Skeletal muscle tissue (tissue), 4 donors: ENCODE results near the gene MINDY4. TPM values are rescaled to one million over a fixed set of nuclear protein-coding genes. Genes with fewer than 3 reads are reported as not detected.

Source experiments
- H3K27ac ChIP-seq: one replicate; pipeline ENCODE4 v1.7.0; 2013; ENCODE audit warnings: mild to moderate bottlenecking, low read depth, low read length, inconsistent platforms
- H3K27me3 ChIP-seq, 3 donors: one replicate each; pipeline ENCODE4 v1.7.0; 2013; ENCODE audit warnings: low read length in 3 of 3; ENCODE audit not compliant: control insufficient read depth in 3 of 3, insufficient read depth in 3 of 3
- H3K36me3 ChIP-seq, 3 donors: one replicate each; pipeline ENCODE4 v1.7.0; 2013; ENCODE audit warnings: low read length in 3 of 3; ENCODE audit not compliant: control insufficient read depth in 3 of 3, insufficient read depth in 3 of 3
- H3K4me1 ChIP-seq, 3 donors: one replicate each; pipeline ENCODE4 v1.7.0; 2013; ENCODE audit warnings: low read length in 3 of 3, mild to moderate bottlenecking in 3 of 3; ENCODE audit not compliant: control insufficient read depth in 3 of 3, insufficient read depth in 3 of 3
- H3K4me3 ChIP-seq, 3 donors: one replicate each; pipeline ENCODE4 v1.7.0; 2013; ENCODE audit warnings: low read length in 3 of 3
- H3K9ac ChIP-seq, 3 donors: one replicate each; pipeline ENCODE4 v1.7.0; 2013; ENCODE audit warnings: low read length in 3 of 3, mild to moderate bottlenecking in 3 of 3, moderate library complexity in 2 of 3, low read depth in 1 of 3
- H3K9me3 ChIP-seq, 3 donors: one replicate each; pipeline ENCODE4 v1.7.0; 2013; ENCODE audit warnings: low read length in 3 of 3; ENCODE audit not compliant: control insufficient read depth in 3 of 3
- total RNA-seq: library from RNA; depleted of rRNA; stranded (reverse); fragments of >200 nt; gene quantifications from one replicate; pipeline ENCODE4 v1.2.3, GENCODE V29; 2014
- donor health status: Osteomylitis.

MINDY4 gene
- total RNA-seq, 1 donor from 2014 or later: 7.8 TPM

DNA sequence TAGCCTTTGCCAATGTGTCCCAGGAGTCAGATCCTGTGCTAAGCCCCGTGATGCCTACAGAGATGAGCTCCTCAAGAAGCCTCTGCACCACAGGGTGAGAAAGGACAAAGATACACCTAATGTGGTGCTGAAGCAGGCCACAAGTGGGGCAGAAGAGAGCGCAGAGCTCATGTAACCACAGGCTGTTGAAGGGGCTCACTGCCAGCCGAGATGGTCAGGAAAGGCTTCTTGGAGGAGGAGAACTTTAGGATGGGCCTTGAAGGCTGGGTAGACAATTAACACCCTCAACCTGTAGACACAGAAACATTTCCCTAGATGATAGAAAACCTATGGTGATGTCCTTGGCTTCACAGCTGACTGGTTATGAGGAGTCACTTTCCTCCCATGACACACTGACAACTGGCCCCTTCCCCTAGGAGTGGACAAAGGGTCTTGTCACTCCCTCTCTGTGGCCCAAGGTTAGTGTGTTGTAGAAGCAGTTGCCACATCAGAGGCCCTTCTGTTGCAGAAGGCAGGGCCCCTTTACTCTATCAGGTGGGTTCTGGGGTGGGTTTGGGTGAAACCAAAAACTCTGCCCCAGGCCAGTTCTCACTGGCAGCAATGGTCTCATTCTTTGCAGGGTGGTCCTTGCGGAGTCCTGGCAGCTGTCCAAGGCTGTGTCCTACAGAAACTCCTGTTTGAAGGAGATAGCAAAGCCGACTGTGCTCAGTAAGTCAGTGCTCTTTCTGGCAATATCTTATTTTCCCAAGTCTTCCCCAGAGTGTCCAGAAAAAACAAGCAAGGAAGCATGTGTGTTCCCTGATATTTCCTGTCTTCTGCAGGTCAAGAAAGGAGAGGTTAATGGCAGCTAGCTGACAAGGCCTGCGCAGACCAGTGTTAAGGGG lies 69.2 kb downstream of the MINDY4 start:
- Histone ChIP-seq H3K27me3 (no peaks in the 10 kb centered on the region), H3K27ac (no peak overlapping the region), H3K36me3 (peaks cover 0 to 11% (median 4%) of the 10 kb centered on the region in 3 donors), H3K4me1 (peaks cover 6 to 21% (median 7%) of the 10 kb centered on the region in 3 donors), H3K9me3 (no peaks in the 10 kb centered on the region), H3K9ac (no peak overlapping the region), H3K4me3 (no peak overlapping the region)

DNA sequence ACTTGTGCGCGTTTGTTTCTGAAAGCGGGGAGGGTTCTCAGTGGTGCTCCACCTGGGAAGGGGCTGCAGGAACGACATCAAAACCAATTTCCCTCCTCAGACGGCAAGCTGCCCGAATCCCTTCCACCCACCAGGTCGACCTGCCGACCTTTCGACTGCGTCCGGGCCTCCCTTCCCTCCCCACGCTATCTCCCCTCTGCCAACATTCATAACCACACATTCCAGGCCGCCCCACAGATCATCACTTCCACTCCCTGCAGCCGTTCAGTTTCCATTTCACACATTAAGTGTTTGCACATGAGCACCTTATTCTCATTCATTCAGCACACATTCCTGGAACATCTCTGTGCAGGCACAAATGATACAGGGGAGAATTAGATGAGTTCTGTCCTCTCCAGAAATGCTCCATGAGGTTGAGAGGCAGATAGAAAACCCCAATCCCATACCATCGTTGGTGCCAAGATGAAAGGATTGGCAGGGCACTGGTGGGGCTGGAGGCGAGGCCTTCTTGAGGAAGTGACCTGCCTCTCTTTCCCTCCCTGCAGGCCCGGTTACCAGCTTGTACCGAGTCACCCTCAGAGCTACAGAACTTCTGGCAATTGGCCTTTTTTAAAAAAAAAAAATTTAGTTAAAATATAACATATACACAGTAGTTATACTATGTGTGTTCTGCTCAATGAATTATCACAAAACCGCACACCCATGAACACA lies 70.0 kb downstream of the MINDY4 start:
- Histone ChIP-seq H3K9ac (no peak overlapping the region), H3K4me1 (peaks cover 10 to 26% (median 14%) of the 10 kb centered on the region in 3 donors), H3K27ac (no peak overlapping the region), H3K9me3 (no peaks in the 10 kb centered on the region), H3K27me3 (no peaks in the 10 kb centered on the region), H3K4me3 (no peak overlapping the region), H3K36me3 (peaks cover 0 to 11% (median 4%) of the 10 kb centered on the region in 3 donors)

DNA sequence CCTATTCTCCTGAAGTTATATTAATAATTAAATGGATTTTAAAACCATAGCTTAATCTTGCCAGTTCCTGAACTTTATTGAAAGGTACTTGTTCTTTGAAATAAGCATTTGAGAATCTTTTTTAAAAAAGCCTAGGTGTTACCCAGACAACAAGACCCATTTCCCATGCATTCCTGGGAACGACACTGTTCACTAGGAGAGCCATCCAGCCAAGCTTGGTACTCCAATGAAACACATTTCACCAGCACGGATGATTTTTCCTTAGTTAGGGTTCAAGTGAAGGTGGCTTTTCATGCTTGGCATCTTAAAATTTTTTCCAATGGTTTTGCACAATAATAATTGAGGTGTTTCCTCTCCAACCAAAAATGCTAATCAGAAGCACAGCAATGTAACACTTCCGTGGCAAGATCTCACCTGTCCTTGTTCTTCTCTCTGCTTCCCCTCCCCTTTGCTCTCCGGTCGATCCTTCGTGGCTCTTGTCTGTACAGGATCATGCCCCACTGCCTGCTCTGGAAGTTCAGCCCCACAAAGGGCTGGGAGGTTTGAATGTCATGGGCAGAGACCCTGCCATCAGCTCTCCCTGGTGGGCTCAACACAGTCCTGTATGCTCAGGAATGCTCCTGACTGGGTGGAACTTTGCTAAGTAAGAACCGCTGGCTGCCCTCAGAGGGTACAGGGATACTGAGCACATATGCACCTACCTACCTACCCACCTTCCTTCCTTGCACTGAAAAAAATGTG lies 70.8 kb downstream of the MINDY4 start:
- Histone ChIP-seq H3K4me3 (no peak overlapping the region), H3K9me3 (no peaks in the 10 kb centered on the region), H3K27me3 (no peaks in the 10 kb centered on the region), H3K4me1 (peaks cover 10 to 30% (median 17%) of the 10 kb centered on the region in 3 donors), H3K27ac (no peak overlapping the region), H3K36me3 (peaks cover 0 to 7% (median under 1%) of the 10 kb centered on the region in 3 donors), H3K9ac (no peak overlapping the region)

DNA sequence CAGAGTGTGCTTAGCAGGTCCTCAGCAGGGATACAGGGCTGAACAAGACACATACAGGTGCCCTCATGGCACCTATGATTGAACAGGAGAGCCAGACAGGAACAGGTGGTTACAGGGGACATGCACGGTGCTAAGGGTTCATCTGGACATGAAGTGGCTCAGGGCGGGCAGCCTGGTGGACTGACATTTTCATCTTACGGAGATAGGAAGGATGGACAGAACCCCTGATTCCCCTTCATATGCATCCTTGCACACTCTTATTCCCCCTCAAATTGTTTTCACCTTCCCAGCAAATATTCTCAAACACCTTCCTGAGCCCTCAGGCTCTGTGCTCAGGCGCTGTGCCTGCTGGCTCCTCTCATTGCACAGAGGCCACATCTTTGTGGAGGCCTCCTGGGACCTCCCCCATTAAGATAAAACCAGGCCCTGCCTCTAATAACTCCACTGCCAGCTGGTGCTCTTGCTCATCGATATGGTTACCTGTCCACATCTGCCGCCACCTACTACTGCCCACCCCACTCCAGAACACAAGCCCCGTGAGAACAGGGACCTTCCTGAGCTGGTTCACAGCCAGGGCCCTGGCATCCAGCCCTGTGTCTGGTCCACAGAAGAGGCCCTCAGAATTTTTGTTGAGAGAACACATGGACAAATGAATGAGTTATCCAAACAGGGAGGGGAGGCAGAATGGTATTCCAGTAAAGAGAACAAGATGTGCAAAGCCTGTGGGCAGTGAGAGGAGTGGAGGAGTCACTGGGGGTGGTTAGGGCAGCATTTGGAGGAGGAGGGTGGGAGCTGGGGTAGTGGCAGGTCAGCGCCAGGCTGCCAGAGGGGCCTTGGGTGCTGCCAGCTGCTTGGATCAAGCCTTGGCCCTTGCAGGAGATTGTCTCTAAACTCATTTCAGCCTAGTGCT lies 71.6 kb downstream of the MINDY4 start:
- Histone ChIP-seq H3K36me3 (peaks cover 0 to 5% (median 0%) of the 10 kb centered on the region in 3 donors), H3K27ac (no peak overlapping the region), H3K4me1 (peaks cover 10 to 30% (median 17%) of the 10 kb centered on the region in 3 donors), H3K9me3 (no peaks in the 10 kb centered on the region), H3K27me3 (no peaks in the 10 kb centered on the region), H3K4me3 (no peak overlapping the region), H3K9ac (no peak overlapping the region)

DNA sequence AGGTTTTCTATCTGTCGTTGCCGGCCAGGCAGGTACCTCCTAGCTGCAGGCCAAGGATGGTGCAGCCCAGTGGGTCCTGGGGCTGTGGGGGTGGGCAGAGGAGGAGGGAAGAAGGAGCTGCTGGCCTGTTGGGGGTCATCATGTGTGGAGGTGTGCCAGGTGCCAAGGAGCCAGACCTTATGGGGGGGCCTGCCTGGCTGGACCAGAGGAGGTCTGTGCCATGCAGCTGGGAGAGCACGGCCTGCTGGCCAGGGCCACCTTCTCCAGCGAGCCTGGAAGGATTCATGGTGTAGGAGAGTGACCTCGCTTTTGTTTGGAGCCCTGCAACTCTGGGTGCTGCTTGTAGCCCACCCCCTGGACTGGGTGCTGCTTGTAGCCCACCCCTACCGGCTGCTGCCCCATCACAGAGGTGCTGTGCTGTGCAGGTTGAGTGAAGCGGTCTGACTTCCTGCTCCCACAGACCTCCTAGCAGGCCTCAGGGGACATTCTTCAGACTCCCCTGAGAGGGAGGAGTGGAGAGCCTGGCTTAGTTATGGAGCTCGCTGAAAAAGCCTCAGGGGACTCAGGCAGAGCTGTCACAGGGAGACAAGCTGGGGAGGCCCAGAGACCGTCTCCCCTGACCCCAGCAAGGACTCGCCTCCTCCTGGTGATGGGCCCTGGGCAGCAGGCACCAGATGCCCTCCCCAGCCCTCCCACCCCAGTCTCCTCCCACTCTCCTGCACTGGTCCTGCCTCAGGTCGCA lies 72.7 kb downstream of the MINDY4 start:
- Histone ChIP-seq H3K4me3 (no peak overlapping the region), H3K36me3 (peaks cover 0 to 5% (median 0%) of the 10 kb centered on the region in 3 donors), H3K27ac (no peak overlapping the region), H3K9ac (no peak overlapping the region), H3K27me3 (no peaks in the 10 kb centered on the region), H3K4me1 (peaks cover 10 to 36% (median 17%) of the 10 kb centered on the region in 3 donors), H3K9me3 (no peaks in the 10 kb centered on the region)

DNA sequence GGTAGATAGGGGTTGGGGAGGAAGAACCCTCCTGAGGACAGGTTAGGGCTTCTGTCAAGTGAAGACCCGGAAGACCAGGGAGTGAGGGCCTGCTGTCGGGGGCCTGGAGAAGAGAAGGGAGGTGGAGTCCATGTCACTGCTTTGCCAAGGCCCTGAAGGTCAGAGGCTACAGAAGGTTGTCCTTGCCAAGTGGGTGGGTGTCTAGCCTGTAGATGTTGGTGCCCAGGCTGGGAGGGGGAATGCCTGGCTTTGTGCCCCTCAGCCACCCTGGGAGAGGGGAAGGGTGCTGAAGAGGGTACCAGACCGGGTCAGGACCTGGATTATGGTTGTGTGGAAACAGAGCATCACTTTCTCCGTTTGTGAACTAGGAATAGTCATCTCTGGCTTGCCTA lies 73.3 kb downstream of the MINDY4 start:
- Histone ChIP-seq H3K9me3 (no peaks in the 10 kb centered on the region), H3K27me3 (no peaks in the 10 kb centered on the region), H3K4me3 (no peak overlapping the region), H3K9ac (no peak overlapping the region), H3K36me3 (peaks cover 0 to 4% (median 0%) of the 10 kb centered on the region in 3 donors), H3K4me1 (peaks cover 11 to 37% (median 17%) of the 10 kb centered on the region in 3 donors), H3K27ac (no peak overlapping the region)

DNA sequence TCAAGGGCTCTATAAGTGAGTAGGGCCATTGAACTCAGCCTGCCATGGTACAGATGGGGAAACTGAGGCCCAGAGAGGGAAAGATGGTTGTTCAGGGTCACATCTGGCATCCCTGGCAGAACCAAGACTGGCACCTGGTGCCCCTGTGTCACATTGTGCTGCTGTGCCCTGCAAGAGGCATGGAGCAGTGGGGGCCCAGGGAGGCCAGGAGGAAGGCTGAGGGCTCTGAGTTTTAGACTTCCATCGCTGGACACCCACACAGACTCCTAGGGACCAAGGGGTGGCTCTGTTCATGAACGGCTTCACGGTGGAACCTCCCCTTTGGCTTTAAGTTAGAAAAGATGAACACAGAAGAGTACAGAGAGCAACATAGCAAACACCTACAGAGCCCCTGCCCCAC lies 73.7 kb downstream of the MINDY4 start:
- Histone ChIP-seq H3K9me3 (no peaks in the 10 kb centered on the region), H3K27me3 (no peaks in the 10 kb centered on the region), H3K4me1 (peaks cover 15 to 39% (median 17%) of the 10 kb centered on the region in 3 donors), H3K27ac (no peak overlapping the region), H3K9ac (no peak overlapping the region), H3K4me3 (no peak overlapping the region), H3K36me3 (peaks cover 0 to 3% (median 0%) of the 10 kb centered on the region in 3 donors)

DNA sequence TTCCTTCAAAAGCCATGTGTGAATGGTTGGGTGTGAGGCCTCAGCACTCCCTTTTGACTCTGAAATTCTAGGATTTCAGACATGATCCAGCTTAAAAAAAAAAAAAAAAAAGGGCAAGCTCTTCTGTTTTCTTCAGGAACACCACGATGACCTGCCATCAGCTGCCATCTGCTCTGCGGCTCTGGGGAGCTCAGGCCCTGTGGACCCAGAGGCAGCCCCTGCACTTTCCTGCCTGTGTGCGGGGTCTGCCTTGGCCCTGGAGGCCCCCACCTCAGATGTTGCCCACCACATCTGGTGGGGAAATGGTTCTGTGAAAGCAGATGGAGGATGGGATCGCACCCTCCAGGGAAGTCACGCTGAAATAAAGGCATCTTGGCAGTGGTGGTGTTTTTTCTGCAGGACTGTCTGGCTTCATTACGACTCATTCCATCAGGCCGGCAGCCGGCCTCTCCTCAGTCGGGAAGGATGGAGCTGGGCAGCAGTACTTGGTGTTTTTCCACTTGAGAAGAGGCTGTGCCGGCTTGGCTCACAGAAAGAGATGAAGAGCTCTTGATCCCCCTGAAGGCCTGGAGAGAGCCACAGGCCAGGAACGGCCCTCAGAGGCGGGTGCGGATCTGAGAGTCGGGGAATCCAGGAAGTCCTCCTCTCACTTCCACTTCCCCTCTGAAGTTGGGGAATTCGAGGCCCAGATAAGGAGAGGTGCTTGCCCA lies 74.4 kb downstream of the MINDY4 start:
- H3K27ac ChIP-seq: peak overlapping the region; percentile 63
- peak overlapping the region in 1 of 3 donors; percentile 25 for H3K9ac ChIP-seq

More for the DNA sequence above, 74.4 kb downstream of the MINDY4 start:
- H3K4me1 ChIP-seq: peaks cover 16 to 36% (median 17%) of the 10 kb centered on the region in 3 donors
- H3K36me3 ChIP-seq: no peaks in the 10 kb centered on the region
- H3K9me3 ChIP-seq: no peaks in the 10 kb centered on the region
- H3K4me3 ChIP-seq: no peak overlapping the region
- no peaks in the 10 kb centered on the region for H3K27me3 ChIP-seq
